BLaER1 (cell line): ENCODE measurements around the gene RFNG.

Experiments
- H3K27ac ChIP-seq: shearing (Covaris generic); formaldehyde crosslinking; 2 replicates; pipeline ENCODE4 v1.8.1; 2022
- H3K27me3 ChIP-seq: shearing (Covaris generic); formaldehyde crosslinking; 2 replicates; pipeline ENCODE4 v1.8.1; 2022
- H3K36me3 ChIP-seq: shearing (Covaris generic); formaldehyde crosslinking; 2 replicates; pipeline ENCODE4 v1.8.1; 2022
- H3K4me1 ChIP-seq: shearing (Covaris generic); formaldehyde crosslinking; 2 replicates; pipeline ENCODE4 v1.8.1; 2022
- H3K4me2 ChIP-seq: shearing (Covaris generic); formaldehyde crosslinking; 2 replicates; pipeline ENCODE4 v1.8.1; 2022
- H3K4me3 ChIP-seq: shearing (Covaris generic); formaldehyde crosslinking; 2 replicates; pipeline ENCODE4 v1.8.1; 2022
- H3K9ac ChIP-seq: shearing (Covaris generic); formaldehyde crosslinking; 2 replicates; pipeline ENCODE4 v1.8.1; 2022
- H3K9me3 ChIP-seq: shearing (Covaris generic); formaldehyde crosslinking; 2 replicates; pipeline ENCODE4 v1.8.1; 2022
- H4K20me1 ChIP-seq: shearing (Covaris generic); formaldehyde crosslinking; 2 replicates; pipeline ENCODE4 v1.8.1; 2022
- Cebpa-rat ChIP-seq: shearing (Covaris generic); IDR thresholded peaks from 2 replicates; pipeline ENCODE4 v1.8.1; 2022

RFNG gene

GRCh38 chr17:82028966-82029365, 22.6 kb downstream of the RFNG start:
- no peak overlapping the region for H3K4me3 ChIP-seq
- H3K9ac ChIP-seq: no peak overlapping the region
- no peak overlapping the region for H3K27ac ChIP-seq
- H3K4me2 ChIP-seq: no peak overlapping the region
- H3K4me1 ChIP-seq: peaks cover 45% of the 10 kb centered on the region
- TF ChIP-seq Cebpa-rat: no peak
- peaks cover 17% of the 10 kb centered on the region; the same call in 1 of the 2 replicates for H3K27me3 ChIP-seq
- no peaks in the 10 kb centered on the region for H3K9me3 ChIP-seq
- peaks cover 25% of the 10 kb centered on the region for H4K20me1 ChIP-seq
- peaks cover 46% of the 10 kb centered on the region for H3K36me3 ChIP-seq

GRCh38 chr17:82028246-82028645, 23.4 kb downstream of the RFNG start:
- Histone ChIP-seq H3K9ac (no peak overlapping the region), H3K27me3 (peaks cover 14% of the 10 kb centered on the region; the same call in 1 of the 2 replicates), H3K36me3 (peaks cover 43% of the 10 kb centered on the region), H3K4me1 (peaks cover 46% of the 10 kb centered on the region), H3K27ac (no peak overlapping the region), H3K4me2 (no peak overlapping the region), H3K4me3 (no peak overlapping the region), H3K9me3 (no peaks in the 10 kb centered on the region), H4K20me1 (peaks cover 21% of the 10 kb centered on the region)
- no peak for TF ChIP-seq Cebpa-rat

GRCh38 chr17:82025401-82026107, 26.1 kb downstream of the RFNG start:
- H4K20me1 ChIP-seq: peaks cover 27% of the 10 kb centered on the region
- H3K4me2 ChIP-seq: 0 out of 2 replicates have a peak overlapping the region, but pooled peaks have one; percentile 99
- H3K27me3 ChIP-seq: no peaks in the 10 kb centered on the region
- peaks cover 47% of the 10 kb centered on the region for H3K4me1 ChIP-seq
- no peak for TF ChIP-seq Cebpa-rat
- no peak overlapping the region for H3K27ac ChIP-seq
- H3K9me3 ChIP-seq: no peaks in the 10 kb centered on the region
- H3K9ac ChIP-seq: 0 out of 2 replicates have a peak overlapping the region, but pooled peaks have one; percentile 29
- H3K4me3 ChIP-seq: no peak overlapping the region
- H3K36me3 ChIP-seq: peaks cover 41% of the 10 kb centered on the region

GRCh38 chr17:82024859-82025258, 26.8 kb downstream of the RFNG start:
- Histone ChIP-seq H3K4me2 (peak overlapping the region; percentile 99), H3K4me3 (no peak overlapping the region)
- no peak for TF ChIP-seq Cebpa-rat

GRCh38 chr17:82023447-82024241, 28.0 kb downstream of the RFNG start:
- H3K4me3 ChIP-seq: peak overlapping the region; percentile 80
- H3K9me3 ChIP-seq: no peaks in the 10 kb centered on the region
- peak overlapping the region; percentile 79 for H3K9ac ChIP-seq
- peak overlapping the region; percentile 99 for H3K4me2 ChIP-seq
- TF ChIP-seq Cebpa-rat: no peak
- peaks cover 41% of the 10 kb centered on the region for H3K36me3 ChIP-seq
- H3K27me3 ChIP-seq: no peaks in the 10 kb centered on the region
- H3K27ac ChIP-seq: peak overlapping the region; percentile 55
- H3K4me1 ChIP-seq: peaks cover 41% of the 10 kb centered on the region
- peaks cover 35% of the 10 kb centered on the region for H4K20me1 ChIP-seq

More at GRCh38 chr17:82024859-82025258, 26.8 kb downstream of the RFNG start:
- peaks cover 48% of the 10 kb centered on the region for H3K4me1 ChIP-seq
- peaks cover 30% of the 10 kb centered on the region for H4K20me1 ChIP-seq
- H3K9ac ChIP-seq: 0 out of 2 replicates have a peak overlapping the region, but pooled peaks have one; percentile 29
- peaks cover 41% of the 10 kb centered on the region for H3K36me3 ChIP-seq
- no peaks in the 10 kb centered on the region for H3K27me3 ChIP-seq
- H3K9me3 ChIP-seq: no peaks in the 10 kb centered on the region
- no peak overlapping the region for H3K27ac ChIP-seq

- peak within 1 kb of the TSS; percentile 93 for H3K4me3 ChIP-seq
- H3K36me3 ChIP-seq: peaks cover 44% of the 10 kb centered on the region
- no peaks in the 10 kb centered on the region for H3K27me3 ChIP-seq
- H3K4me1 ChIP-seq: peaks cover 41% of the 10 kb centered on the region
- TF ChIP-seq Cebpa-rat: no peak
- peak within 1 kb of the TSS; percentile 81 for H3K27ac ChIP-seq
- H3K9me3 ChIP-seq: no peaks in the 10 kb centered on the region
- H3K9ac ChIP-seq: peak within 1 kb of the TSS; percentile 84
- H3K4me2 ChIP-seq: peak within 1 kb of the TSS; percentile 99
- H4K20me1 ChIP-seq: peaks cover 41% of the 10 kb centered on the region
Observed at GRCh38 chr17:82022981-82023446, 28.6 kb downstream of the RFNG start, which contains the start of gene LRRC45. TSS of gene LRRC45 (plus strand) at chr17:82023305. CDS start at chr17:82023644, 339 bp downstream.

GRCh38 chr17:82022310-82022980, 29.2 kb downstream of the RFNG start, which contains the start of gene CENPX:
TSS of gene CENPX (minus strand) at chr17:82022878. CDS start at chr17:82022861, 17 bp downstream.
- peaks cover 41% of the 10 kb centered on the region for H4K20me1 ChIP-seq
- no peaks in the 10 kb centered on the region for H3K27me3 ChIP-seq

GRCh38 chr17:82021900-82022309, 29.7 kb downstream of the RFNG start:
- H3K9ac ChIP-seq: peak overlapping the region; percentile 84
- H3K4me2 ChIP-seq: peak overlapping the region; percentile 90
- H3K4me1 ChIP-seq: peaks cover 41% of the 10 kb centered on the region
- peak overlapping the region; percentile 93 for H3K4me3 ChIP-seq
- peaks cover 41% of the 10 kb centered on the region for H4K20me1 ChIP-seq
- no peaks in the 10 kb centered on the region for H3K27me3 ChIP-seq
- TF ChIP-seq Cebpa-rat: no peak
- H3K36me3 ChIP-seq: peaks cover 43% of the 10 kb centered on the region
- H3K9me3 ChIP-seq: no peaks in the 10 kb centered on the region
- peak overlapping the region; percentile 81 for H3K27ac ChIP-seq

More at GRCh38 chr17:82022310-82022980, 29.2 kb downstream of the RFNG start, which contains the start of gene CENPX:
- Histone ChIP-seq H3K4me2 (peak within 1 kb of the TSS; percentile 99), H3K9me3 (no peaks in the 10 kb centered on the region), H3K9ac (peak within 1 kb of the TSS; percentile 84), H3K27ac (peak within 1 kb of the TSS; percentile 81), H3K4me1 (peaks cover 41% of the 10 kb centered on the region), H3K4me3 (peak within 1 kb of the TSS; percentile 93), H3K36me3 (peaks cover 45% of the 10 kb centered on the region)
- TF ChIP-seq Cebpa-rat: no peak
